SIG-M5 treated with dmso at 0.1 percent for 504 hours (cell line): ENCODE data around the gene ITGB6.

Experiments
- DNase-seq: peaks from one replicate; lab custom pipeline; 2025; ENCODE audit not compliant: unreplicated experiment; lab: John Stamatoyannopoulos, UW

Gene ITGB6, protein sequence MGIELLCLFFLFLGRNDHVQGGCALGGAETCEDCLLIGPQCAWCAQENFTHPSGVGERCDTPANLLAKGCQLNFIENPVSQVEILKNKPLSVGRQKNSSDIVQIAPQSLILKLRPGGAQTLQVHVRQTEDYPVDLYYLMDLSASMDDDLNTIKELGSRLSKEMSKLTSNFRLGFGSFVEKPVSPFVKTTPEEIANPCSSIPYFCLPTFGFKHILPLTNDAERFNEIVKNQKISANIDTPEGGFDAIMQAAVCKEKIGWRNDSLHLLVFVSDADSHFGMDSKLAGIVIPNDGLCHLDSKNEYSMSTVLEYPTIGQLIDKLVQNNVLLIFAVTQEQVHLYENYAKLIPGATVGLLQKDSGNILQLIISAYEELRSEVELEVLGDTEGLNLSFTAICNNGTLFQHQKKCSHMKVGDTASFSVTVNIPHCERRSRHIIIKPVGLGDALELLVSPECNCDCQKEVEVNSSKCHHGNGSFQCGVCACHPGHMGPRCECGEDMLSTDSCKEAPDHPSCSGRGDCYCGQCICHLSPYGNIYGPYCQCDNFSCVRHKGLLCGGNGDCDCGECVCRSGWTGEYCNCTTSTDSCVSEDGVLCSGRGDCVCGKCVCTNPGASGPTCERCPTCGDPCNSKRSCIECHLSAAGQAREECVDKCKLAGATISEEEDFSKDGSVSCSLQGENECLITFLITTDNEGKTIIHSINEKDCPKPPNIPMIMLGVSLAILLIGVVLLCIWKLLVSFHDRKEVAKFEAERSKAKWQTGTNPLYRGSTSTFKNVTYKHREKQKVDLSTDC

DNA sequence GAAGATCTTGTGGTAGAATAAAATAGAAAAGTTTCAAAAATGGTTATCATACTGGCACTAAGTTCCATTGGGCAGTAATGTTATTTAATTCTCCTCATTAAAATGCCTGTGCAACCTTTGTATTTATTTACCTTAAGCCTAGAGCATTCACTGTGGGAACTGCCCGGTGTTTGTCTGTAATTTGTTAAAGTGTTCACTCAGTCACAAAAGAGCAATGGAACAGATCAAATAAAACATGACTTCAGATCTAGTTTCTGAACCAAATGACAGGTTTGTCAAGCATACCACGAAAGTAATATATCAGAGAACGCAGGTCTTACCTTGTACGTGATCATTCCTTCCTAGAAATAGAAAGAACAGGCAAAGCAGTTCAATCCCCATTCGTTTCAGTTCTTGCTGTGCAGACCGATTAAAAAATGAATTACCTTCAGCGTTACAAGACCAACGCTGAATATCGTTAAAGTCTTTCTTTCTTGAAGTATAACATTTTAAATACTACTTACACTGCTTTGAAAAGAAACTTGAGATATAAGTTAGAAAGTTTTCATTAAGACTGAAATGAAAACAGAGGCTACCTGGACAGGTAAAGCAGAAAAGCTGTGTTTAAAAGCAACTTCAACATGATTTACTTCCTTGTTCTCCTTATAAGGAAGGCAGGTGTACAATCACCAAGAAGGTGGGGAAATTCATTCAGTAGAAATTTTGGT lies at the start of gene ITGB6:
ITGB6 (minus strand) TSS at position 590 of the 707 bp plus-strand sequence; CDS start at position 381, 209 bp downstream.
- DNase-seq = no peak

DNA sequence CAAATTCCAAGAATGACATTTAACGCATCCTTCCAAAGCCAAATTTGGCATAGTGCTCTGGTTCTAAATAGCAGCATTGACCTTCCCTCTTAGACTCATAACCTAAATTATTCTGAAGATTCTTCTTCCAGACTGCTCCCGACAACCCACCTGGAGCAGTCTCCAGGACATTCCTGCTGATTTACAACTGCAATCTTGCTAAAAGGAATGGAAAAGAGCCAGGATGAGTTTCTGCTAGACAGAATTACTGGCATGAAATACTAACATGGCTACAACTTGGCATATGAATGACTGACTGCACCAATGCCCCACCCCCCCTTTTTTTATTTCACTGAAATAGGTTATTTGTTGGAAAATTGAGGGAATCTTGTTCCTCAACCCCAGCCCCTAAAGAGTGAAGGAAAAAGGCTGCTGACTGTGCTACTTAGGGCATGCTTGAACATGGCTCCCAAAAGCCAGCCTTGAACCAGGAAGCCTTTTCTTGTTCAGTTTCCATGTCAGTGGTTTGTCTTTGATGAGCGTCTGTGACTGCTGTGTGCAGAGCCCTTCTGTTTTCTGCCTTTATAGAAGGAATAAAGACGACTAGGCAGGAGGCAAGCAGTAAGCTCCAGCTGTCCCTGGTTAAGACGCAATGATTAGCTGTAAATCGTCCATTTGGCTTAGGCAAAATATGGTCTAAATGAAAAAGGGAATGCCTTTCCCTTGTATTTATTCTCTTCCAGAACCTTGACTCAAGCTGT lies 47.4 kb upstream of the ITGB6 start:
- no peak for DNase-seq

DNA sequence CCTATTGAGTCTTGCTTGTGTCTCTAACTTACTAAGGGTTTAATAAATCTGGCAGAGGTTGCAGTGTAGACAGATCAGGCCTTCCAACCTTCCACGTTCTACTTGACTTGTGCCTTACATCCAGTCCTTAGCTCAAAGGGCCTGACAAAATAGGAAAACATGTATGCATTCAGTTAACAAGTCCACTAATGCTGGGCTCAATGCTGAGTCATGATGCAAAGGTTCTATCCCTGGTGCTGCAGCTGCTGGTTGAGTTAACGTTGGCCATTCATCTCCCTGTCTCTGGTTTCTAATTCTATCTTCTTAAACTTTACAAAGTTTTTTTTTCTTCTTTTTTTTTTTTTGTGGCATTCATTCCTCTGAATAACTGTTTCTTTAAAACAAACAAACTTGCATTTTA lies 46.3 kb upstream of the ITGB6 start:
- no peak for DNase-seq

DNA sequence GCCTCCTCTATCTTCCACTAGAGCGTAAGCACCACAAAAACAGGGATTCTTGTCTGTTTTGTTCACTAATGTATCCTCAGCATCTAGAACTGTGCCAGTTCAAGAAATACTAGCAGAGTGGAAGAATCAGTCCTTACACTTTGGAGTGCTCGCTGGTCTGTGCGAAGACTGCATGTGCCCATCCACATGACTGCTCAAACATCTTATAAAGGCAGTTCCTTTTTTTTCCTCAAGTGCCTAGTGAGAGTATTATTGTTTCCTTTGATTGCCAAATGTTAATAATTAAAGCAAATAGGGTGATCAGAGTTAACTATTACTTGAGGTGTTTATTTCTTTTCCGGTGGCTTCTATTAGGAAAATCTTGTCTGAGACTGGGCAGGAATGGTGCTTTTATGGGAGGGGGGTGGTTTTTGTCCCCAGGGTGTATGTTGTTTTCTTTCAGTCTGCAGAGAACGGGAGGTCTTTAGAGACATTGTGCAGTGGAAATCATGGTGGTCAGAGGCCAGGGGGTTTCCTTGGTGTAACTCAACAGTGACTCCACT lies 45.6 kb upstream of the ITGB6 start:
- DNase-seq = no peak

DNA sequence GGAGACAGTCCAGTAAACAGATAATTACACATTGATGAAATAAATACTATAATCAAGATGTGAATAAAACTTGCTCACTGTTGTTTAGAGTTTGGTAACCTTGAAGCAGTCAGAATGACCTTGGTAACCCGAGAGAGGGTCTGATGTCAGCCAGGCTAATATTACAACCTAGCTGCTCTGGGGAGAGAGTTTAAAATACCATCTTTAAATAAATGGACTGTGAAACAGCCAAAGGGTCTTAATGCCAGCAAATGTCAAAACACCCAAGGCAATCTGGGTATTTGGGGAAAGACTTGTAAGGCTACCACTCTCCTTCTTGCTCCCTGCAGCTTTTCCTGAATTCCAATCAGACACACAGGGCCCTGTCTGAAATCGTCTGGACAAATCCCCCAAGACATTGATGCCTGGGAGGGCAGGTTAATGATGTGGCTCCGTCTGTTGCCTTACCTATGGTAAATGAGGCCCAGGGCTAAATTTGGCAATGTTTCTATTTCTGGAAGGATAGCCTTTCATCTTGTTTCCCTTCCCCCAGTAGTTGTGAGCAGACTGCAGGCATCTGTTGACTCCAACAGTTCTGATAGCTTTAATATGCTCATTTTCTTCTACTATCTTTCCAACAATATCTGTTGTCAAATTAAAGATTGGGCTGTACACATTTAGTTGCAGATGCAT lies 43.0 kb upstream of the ITGB6 start:
- no peak for DNase-seq

DNA sequence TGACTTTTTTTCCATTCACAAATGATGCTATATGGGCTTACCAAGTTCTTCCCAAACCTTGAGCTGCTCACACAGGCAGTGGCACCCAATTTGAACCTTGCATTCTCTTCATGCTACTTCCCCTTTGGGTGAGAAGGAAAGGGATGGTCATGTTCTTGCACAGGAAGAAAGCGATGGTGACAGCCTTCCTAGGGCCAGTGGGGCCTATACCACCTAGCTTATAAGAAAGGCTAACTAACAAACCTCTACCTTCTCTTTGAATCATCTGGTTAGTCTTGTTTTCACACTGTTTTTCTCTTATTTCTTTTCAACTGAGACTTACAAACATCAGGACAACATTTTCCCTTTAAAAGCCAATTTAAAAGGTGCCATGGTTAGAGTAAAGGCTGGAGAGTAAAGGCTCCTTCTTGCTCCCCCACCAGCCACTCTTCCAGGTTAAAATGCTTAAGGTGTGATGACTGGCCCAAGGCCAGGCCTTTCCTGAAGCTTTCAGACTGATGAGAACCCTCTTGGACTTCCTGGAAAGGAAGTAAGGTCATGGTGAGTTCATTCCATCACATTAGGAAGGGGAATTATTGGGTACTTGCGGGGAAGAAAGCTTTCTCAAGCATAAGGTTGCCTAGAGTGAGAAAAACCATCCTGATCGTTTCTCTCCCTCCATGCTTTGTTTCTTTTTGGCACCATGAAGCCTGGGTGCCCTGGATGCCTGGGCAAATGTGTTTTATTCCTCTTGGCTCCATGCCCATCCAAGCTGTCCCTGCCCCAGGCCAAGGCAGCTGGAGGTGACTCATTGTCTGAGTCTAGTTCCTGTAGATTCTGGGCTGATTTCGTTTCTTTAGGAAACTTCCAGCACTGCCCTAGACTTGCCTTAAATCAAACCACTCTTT lies 41.4 kb upstream of the ITGB6 start:
- DNase-seq = peak; percentile 47

DNA sequence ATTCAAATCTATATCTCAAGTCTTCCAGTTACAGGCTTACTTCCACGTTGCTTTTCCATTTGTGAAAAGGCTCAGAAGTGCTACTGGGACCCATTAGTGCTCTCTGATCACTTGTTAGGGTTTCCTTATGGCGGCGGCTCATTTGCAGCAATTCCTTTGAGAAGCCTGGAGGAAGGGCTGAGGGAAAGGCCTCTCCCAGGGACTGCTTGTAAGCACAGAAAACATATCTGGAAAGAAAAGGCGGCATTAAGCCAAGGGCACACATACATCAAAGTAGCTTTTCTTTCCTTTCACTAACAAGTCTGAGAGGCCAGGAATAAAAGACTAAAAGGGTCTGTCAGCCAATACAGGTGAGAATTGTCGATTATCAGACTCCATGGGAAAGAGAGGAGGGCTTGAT lies 39.4 kb upstream of the ITGB6 start:
- no peak for DNase-seq

DNA sequence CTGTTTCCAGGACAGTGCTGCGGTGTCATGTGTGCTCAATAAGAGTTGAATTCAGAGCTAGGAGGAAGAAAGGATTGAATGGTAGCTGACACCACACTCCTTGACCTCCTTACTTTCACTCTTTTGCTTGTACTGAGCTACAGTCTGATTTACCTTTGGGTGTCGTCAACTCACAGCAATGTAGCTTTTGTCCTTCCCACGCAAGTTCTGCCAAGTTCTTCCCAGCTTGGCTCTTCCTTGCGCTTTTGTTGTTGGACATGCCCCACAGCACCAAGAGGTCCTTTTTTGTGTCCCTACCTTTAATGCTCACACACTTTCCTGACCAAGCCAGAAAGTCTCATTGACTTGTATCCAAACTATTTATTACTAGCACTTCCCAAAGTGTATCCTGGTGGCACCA lies 38.3 kb upstream of the ITGB6 start:
- no peak for DNase-seq

DNA sequence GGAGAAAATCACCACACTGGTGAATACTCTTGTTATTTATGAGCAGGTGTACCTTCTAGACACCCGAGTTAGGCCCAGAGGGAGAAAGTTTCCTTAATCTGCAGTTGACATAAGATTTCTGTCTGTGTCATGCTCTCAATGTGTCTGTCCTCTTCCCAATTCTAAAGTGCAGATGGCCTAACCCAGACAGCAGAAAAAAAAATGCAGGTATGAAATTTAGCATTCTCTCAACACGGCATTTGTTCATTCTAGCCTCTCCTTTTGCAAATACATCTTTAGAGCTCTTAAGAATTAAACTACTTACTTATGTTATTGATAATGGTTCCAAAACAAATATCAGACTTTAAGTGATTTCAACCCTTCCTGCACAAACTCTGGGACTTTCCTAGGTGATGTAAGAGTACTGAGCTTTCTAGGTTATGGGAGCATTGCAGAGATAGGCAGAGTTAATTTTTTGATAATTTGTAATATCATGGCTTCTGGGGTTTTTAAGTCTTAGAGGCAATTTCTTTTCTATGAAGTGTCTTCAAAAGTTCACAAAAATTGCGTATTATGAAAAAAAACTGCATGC lies 32.9 kb upstream of the ITGB6 start:
- no peak for DNase-seq

DNA sequence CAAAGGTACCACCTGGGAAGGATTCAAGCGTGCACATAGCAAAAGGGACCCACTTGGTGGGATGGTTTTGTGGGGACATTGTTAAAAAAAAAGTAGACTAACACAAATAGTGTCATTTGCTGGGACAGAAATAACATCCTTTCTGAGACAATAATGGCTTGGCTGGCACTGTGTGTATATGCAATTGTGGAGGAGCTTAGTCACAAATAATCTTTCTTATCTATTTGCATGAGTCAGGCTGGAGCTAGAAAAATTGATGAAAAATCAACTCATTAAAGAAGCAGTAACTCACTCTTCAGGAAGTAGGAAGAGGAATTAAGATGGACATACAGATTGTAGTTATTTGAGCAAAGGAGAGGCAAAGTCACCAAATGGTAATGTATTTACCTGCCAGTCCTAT lies 29.5 kb upstream of the ITGB6 start:
- DNase-seq = peak; percentile 60

DNA sequence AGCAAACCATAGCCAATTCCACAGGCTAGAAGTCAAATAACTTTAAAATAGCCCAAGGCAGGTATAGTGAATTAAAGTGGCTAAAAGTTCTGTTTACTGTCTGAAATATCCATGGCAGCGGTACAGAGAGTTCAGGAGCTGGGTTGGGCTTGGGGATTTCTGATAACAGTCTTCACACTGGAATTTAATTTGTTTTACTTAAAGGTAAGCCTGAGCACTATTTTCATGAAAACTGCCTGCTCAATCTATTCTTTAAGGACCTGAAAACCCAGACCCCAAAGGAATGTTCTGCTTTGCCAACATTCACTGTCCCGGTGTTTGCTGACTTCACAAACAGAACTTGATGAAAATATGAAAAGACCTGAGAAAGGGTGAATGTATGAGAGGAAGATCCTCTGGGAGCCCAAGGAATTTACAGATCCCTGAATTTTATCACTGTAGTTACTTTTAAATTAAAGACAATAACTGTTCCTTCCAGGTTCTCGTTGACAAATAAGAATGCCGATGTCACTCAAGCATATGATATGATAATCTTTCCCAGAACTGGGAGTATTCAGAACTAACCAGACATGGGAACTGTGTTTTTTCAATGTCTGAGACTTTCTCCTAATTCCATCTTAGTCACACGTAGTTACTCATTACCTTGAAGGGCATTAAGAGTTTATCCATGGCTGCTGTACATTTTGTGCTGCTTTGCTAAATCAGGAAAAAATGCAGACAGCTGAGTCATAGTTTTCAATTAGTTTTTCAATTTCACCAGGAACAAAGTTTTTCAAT lies 28.3 kb upstream of the ITGB6 start:
- DNase-seq = peak; percentile 36

DNA sequence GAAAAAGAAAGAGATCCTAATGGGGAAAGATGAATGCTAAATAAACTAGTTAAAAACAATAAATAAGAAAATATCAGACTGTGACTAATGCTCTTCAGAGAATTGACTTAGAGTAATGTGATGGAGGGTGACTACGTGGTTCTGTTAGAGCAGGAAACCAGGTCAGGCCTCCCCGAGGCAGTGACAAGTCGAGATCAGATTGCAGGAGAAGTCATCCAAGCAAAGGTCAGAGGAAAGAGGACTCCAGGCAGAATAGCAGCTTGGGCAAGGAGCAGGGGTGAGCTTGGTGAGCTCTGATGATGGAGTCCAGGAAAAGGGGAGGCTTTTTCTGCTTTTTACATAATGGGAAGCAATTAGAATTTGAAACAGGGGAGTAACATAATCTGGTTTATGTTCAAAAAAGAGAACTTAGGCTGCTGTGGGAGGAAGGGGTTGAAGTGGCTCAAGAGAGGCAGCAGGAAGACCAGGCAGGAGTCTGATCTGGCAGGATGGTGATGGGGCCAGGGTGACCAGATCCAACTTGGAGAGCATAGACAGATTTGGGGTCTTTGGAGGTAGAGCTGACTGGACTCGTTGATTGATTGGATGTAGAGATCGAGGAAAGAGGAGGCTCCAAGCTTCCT lies 27.3 kb upstream of the ITGB6 start:
- DNase-seq = peak; percentile 28

DNA sequence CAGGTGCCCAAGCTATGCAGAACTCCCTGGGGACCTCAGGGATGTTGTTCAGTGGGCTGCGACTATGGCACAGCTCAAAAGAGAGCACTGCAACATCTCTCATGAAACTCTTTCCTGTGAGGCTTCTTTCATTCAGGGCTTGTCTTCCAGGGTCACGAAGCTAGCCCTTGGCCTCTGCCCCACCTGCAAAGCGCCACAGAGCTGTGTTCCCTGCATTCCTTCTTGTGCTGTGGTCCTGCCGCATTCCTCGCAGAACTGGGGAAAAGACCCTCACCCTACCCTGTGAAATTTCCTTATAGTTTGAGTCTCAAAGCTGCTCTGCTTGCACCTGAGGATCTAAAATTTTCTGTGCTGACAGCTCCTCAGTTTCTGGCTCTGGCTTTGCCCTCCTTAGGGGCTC lies 26.3 kb upstream of the ITGB6 start:
- no peak for DNase-seq

DNA sequence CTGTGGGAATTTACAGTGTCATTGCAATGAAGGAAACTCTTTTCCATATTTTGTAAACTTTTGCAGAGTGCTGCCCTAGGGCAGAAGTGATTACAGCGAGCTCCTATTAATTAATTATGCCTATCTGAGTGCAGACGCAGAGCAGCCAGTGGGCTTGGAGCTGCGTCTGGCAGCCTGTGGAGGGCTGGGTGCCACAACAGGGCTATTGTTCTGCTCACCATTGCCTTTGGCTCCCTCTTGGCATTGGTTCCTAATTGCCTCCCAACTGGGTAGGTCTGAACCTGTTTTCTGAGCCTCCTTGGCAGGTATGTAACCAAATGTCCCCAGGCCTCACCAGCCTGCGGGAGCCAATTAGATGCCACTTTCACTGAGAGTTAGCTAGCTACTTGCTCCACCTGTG lies 25.6 kb upstream of the ITGB6 start:
- DNase-seq = no peak

DNA sequence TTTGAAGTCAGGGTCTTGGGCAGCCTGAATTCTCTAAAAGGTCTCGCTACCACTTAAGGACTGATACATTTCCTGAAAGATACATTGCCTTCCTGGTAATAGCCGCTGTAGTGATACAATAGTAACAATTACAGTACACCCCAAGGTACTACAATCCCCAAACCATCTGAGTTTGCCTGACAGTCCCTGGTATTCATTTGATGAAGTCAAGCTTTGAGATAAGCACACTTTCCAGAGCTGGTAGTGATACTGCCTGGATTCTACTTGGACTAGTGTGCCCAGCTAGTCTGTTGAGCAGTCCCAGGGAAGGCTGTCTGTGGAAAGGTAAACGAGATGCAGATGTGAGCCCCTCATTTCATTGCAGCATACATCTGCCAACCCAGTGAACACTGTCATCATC lies 24.4 kb upstream of the ITGB6 start:
- no peak for DNase-seq

DNA sequence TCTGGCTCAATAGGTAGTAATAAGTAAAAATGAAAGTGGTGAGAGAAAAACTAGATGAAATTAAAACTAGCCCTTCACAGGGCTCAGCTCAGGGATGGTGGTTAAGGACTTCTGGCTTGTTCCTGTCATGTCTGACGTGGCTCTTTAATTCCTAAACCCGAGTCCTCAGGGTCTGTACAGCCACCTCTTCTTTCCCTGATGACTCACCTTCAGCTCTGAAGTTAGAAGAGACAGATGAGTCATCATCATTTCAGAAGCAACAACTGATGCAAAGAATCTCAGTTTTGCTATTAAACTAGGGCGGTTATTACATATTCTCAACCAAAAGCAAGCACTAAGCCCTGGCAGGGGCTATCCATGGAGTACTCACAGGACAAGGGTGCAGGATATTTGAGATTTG lies 24.0 kb upstream of the ITGB6 start:
- DNase-seq = peak; percentile 18

DNA sequence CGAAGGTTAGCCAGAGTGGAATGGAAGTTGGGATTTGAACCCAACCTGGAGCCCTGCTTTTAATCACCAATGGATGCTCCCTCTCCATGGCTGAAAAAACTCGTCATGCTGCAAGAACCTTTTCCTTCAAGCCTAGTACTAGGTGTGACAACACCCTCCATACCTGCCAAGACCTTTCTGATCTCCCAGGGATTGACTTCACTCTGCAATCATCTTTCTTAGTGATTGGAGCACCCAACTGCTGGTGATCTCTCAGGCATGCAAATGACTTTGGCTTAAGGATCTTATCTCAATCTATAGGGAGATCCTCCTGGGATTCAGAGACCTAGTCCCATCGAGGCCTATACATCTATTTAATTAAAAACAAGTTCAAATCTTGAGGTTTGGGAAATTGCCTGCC lies 23.5 kb upstream of the ITGB6 start:
- DNase-seq = no peak
